GM12874 (cell line): ENCODE measurements around the gene PLAGL2.

Experiments used
- CTCF ChIP-seq: IDR thresholded peaks from 2 replicates; pipeline ENCODE4 v1.5.1; 2011; ENCODE audit warnings: low read depth, mild to moderate bottlenecking, control low read depth, low read length, moderate library complexity; ENCODE audit not compliant: insufficient read depth

PLAGL2 gene

DNA sequence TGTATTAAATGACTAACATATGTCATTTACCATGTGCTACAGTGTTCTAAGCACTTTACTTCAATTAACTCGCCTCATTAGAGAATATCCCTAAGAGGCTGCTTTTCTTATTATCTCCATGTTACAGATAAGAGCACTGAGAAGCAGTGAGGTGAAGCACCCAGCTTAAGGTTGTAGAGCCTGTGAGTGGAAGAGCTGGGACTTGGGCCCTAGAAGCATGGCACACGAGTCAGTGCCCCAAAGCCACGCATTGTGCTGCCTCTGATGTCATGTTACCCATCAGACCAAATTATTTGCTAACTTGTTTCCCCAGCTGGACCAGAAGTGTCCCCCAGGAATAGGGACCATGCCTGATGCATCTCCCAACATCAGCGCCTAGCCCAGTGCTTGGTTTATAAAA lies 34.3 kb upstream of the PLAGL2 start:
- no peak for TF ChIP-seq CTCF

- 0 out of 2 replicates have a peak, but pooled peaks have one; percentile 3 for TF ChIP-seq CTCF
These were observed 32.7 kb upstream of the PLAGL2 start for GRCh38 chr20:32240205-32240604.

DNA sequence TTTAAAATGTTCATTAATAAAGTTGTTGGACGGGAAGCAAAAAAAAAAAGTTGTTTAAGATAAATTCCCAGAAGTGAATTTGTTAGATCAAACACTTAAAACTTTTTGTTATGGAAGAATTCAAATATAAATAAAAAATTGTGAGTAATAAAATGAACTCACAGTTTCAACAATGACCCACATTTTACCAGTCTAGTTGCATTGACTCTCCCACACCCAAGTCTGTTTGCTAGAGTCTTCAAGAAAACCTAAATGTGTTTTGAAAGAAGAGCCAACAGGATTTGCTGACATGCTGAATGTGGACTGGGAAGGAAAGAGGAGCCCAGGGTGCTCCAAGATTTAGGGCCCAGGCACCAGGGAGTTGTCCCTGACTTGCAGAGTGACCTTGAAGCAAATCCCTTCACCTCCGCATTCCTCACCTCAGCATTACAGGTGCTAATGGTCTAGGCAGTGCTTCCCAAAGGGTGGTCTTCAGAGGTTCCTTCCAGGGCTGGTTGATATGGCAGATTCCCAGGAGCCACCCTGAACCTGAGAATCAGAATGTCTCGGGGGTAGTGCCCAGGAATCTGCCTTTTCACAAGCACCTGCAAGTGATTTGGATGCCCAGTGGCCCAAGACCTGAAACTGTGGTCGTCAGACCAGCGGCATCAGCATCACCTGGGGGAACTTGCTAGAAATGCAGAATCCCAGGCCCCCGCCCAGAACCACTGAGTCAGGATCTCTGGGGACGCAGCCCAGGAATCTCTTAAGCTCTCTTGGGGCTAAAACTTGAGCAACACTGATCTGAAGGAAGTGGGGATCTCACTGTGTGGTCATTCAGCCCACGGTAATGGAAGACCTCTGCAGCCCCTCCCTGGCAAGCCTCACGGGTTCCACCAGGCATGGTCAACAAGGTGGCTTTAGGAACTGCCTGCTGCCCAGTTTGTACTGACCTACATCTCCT lies 31.2 kb upstream of the PLAGL2 start:
- no peak for TF ChIP-seq CTCF

DNA sequence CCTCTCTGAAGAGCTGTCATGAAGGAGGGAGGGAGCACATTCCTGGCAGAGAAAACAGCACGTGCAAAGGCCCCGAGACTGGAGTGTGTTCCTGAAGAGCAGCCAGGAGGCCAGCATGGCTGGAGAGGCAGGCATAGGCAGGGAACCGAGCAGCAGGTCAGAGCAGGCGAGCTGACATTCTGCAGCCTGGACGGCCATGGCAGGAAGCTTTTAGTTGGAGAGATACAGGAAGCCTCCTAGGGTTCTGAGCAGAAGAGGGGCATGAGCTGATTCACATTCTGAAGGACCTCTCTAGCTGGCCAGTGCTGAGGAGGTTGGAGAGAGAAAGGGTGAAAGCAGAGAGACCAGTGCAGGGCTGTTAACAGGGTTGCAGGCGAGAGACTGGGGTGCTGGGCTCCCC lies 29.9 kb upstream of the PLAGL2 start:
- no peak for TF ChIP-seq CTCF

DNA sequence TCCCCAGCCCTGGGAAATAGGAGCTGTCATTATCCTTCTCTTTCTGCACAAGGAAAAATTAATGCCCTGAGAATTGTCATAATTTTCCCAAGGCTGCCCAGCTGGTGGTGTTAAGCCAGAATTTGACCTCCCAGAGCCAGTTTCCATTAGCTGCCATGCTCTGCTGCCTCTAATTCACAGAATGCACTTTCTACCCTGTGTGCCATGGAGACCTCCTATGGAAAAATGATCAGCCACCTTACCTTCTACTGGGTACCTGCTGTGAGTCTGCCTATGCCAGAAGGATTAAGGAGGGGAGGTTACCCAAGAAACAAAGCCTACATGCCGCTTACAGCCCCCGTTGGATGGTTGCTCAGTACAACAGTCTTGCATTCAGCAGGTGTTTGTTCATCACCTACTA lies 29.3 kb upstream of the PLAGL2 start:
- TF ChIP-seq CTCF: no peak

- TF ChIP-seq CTCF: no peak
These were observed 28.5 kb upstream of the PLAGL2 start for GRCh38 chr20:32236048-32236533.

- no peak for TF ChIP-seq CTCF
These were observed 27.9 kb upstream of the PLAGL2 start for GRCh38 chr20:32235331-32236047.
